Brain pericyte (primary cell): ENCODE measurements around the gene NHEJ1.

ENCODE experiments used
- DNase-seq: peaks from one replicate; pipeline ENCODE4 v3.0.0-alpha.2; 2012; ENCODE audit warnings: low read depth, low spot score

The NHEJ1 gene

DNA sequence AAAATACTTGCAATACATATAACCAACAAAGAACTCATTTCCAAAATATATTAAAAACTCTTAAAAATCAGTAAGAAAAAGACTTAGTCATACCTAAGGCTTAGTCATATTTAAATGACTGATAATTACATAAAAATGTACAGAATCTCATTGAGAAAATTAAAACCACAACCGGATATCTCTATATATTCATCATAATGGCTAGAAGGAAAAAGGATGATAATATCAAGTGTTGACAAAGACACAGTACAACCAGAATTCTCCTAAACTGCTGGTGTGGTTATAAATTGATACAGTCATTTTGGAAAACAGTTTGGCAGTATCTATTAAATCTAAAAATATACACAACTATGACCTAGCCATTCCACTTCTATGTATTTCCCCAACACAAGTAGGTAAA is 72.8 kb downstream of the NHEJ1 start:
- no peak for DNase-seq

DNA sequence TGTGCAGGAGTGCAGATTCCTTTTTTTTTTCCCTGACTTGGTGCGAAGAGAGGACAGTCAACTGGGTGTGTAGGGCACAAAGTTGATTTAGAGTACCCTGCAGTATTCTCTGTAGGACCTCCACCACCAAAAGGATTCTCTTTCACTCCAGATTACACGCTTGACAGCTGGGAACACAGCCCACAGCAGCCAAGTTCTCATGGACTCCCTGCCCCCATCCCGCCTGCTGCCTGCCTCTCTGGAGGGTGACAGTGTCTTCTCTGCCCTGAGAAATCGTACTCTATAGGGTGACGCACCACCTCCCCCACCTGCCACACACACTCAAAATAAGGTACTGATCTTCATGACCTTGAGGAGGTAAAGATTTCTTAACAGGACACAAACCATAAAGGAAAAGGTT is 73.3 kb downstream of the NHEJ1 start:
- no peak for DNase-seq

DNA sequence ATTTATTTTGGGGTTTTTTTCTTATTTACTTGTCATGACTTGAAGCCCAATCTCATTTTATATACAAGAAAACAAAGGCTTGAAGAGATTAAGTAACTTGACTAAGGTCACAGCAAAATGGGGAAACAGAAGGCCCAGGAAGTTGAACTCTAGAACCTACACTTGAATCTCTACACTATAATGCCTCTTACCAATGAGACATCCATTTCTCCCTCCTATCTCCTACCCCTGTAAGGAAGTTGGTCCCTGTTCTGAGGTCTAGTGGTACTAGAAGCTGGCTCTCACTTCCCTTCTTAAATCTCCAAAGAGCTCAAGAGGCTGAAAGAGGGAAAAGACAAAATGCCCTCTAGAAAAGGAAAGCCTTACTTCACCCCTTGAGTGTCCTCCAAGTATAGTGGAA is 74.4 kb downstream of the NHEJ1 start:
- no peak for DNase-seq

DNA sequence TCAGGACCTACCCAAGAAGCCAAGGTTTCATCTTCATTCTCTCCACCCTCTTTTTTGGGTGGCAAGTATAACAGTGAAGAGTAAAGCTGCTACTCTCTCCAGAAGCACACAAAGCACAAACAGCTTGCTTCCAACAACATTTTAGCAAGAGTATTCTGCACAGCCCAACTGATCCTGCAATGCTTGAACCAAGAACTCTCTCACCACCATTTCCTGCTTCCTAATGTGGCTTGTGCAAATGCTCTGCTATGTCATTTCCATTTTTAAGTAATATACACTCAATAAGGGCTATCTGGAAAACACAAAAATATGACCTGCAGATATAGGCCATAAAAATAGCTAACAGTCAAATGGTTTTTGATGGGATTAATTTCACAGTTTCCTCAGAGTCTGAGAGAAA is 75.8 kb downstream of the NHEJ1 start:
- DNase-seq = no peak

DNA sequence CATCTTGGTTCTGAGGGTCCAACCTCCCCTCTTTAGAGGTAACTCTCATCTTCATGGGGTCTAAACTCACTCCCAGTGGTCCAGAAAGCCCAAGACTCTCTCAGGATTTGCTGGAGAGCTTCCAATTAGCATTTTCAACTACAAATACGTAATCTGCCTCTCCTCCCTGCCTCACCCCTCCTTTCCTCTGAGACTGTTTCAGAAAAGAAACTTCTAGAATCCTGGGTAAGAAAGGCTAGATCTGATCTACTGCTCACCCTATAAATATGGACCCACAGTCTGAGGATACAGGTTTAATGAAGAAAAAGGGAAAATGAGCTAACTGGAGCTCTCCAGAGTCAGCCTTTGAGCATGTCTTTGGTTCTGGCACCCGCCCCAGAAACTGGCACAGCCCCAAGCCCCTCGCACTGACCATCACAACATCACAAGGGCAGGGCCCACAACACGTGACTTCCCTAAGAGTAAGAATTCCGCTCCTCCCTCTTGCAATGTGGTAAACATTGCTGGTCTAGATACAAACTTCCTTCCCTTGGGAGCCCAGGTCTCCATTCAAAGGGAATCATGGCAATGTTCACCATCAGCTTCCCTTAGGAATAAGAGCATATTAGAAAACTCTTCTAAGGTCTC is 78.2 kb downstream of the NHEJ1 start:
- no peak for DNase-seq

DNA sequence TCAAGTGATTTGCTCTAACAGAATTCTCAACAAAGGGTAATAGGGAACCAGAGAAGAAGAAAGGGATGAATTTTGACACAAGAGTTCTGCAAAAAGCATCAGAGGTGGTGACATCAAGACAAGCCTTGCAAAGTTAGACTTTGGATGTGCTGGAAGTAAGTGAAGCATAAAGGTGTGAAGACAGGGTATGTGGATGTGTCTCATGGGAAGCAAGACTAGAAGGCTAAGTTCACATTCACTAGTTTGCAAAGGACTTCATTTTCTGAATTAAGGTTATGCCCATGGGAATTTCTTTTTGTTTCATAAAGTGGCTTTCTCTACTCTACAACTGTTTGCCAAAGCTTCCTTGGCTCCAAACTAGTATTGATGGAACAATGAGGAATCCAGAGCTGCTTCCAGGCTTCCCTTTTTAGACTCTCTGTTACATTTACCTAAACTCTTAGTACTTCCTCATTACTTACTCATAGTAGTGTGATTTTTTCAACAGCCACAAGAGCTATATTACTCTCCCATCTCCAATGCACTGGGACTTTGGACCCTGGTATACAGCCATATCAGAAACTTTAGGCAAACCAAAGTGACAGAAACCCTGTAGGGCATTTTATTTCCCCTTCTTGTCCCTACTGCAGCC is 78.8 kb downstream of the NHEJ1 start:
- no peak for DNase-seq

DNA sequence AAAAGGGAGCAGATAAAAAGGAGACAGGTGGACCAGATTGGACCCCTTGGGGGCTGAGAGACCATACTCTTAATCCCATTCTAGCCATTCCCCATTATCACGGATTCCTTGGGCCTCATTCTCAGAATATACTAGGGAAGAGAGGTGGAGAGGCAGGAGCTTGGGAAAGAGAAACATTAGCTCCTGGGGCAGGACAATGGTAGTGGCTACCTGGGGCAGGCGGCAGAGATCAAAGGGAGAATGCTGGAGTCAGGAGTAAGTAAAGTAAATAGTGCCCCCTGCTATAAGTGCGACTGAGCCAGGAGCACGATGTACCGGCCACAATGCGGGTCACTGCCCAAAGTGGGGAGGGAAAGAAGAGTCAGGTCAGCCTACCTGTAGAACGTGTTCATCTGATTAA is 79.5 kb downstream of the NHEJ1 start:
- no peak for DNase-seq

DNA sequence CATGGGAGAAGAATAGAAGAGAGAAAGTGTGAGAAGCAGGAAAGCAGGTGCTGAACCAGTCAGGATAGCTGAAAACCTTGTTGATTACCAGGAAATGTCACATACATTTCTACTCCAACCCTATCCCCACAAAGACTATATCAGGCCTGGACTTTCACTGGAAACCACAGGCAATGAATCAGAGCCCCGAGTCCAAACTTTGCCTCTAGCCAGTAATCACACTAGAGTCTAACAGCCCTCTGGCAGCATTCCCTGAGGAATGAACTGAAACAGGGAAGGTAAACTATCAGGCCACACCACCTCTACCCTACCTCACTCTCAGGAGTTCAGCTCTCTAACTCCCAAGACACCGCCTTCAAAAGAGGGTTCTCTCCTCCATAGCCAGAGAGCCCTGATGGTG is 81.2 kb downstream of the NHEJ1 start:
- no peak for DNase-seq

DNA sequence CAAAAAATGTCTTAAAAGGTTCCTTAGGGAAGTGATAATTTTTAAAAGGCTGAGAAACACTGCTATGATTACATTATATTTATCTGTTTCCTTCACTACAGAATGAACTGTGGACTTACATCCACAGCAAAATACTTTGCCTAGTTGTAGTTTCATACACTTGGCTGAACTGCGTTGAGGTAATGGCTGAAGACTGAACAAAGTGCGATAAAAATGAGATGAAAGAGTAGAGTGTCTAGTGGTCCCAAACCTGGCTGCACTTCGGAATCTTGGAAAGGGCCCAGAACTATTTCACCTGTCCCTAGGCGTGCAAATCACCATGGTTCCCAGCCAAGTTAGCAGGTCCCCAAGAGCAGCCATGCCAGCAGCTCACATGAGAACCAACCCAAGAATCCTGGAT is 81.7 kb downstream of the NHEJ1 start:
- no peak for DNase-seq

DNA sequence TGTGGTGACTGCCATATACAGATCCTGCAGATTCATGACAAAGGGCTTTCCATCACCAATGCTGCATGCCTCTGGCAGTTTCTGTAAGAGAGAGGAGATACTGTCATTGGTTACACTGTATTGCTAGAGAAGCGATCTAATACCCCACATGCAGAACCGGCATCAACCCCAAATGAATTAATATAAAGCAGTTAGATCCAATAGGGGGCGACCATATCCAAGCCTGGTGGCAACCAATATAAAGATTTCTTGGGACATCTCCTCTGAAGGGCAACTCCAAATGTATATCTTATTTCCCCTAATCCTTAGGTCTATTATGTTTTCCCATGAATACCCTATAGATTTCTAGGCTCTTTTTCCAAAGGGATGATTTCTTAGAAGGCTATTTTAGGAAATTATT is 82.5 kb downstream of the NHEJ1 start:
- DNase-seq = no peak

DNA sequence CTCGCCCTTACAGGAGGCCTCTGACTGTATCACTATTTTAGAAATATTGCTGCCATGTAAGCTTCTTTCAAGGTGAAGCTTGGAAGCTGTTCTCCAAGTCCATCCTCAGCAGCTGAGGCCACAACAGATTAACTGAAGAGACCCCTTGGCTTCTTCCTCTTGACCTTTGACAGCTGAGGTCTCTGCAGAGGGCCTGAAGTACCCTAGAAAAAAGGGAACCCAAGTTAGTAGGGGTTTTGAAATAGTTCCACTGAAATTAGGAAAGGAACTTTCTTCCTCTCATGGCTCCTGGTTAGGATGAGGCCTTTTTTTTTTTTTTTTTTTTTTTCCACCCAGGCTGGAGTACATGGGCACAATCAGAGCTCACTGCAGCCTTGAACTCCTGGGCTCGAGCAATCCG is 84.4 kb downstream of the NHEJ1 start:
- DNase-seq = no peak

DNA sequence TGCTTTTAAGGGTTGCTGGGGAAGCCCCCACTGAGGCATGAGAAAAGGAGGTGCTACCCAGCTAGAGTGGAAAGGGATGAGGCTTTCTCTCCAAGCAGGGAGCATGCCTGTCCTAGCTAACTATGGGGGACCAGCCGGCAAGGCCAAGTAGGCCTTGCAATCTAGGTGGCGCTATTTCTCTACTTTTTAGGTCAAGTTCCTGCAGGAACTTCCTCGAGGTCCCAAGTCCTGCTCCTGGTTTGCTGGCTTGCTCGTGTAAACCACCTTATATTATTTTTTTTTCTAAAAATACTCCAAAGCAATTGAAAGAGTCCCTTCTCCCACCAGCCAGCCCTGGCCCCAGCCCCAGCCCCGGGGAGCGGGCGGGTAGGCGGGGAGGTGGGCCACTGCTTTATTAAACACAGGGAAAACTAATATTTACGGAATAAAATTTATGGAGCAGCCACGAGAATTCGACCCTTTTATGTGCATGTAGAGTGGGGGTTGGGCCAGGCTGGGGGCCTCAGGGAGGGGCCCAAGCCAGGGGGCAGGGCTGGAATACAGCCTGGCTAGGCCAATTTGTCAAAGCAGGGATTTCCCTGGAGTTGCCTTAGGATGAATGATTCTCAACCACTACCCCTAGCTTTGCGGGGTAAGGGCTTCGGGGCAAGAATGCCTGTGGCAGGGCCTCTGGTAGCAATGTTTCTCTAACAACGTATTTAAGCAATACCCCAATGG is 87.0 kb downstream of the NHEJ1 start:
- DNase-seq = no peak

DNA sequence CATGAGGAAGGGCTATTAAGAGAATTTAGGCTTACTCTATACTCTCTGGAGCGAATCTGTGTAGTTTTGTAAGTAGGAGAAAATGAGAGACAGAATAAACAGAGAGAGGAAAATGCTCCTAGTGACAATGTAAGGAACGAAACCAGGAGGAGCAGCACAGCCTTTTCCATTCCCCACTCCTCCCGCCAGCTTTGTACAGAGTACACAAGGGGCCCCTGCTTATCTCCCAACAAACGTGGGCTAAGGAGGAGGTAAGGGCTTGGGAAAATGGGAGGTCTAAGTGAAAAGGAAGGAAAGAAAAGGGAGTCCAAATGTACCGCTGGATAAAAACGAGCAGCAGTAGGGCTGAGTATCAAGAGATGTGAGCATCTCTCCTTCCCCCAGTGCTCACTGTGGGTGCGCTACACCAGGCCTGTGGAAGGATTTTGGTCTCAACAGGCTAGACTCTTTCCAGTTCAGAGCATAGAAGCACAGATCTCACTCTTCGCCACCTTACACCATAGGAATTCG is 87.8 kb downstream of the NHEJ1 start:
- no peak for DNase-seq

DNA sequence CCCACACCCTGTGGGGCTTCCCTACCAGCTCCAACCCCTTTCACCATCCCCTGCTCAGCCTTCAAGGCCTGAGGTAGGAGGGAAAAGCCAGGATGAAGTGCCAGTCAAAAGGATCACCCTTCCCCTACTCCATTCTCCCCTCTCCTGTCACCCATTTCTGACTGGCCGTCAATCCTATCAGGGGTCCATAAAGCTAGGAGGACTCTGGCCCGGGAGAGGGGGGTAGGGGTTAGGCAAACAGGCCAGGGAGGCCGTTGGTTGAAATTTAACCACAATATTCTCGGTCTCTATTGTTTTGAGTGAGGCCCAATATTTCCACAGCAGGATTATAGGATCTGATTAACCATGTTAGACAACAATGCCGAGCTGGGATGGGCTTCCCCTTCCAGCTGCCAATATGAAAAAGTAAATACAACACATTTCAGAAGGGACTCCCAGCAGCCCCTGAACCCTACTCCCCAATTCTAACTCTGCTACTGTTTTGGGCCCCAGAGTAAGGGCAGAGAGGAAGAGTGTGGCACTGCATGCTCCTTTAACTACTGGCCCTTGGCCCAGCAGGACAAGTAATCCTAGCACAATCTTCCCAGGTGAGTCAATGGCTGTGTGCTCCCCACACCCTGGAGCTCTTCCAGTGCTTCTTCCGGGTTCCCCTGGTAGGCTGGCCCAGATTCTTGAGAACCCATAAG is 89.3 kb downstream of the NHEJ1 start:
- DNase-seq = no peak

DNA sequence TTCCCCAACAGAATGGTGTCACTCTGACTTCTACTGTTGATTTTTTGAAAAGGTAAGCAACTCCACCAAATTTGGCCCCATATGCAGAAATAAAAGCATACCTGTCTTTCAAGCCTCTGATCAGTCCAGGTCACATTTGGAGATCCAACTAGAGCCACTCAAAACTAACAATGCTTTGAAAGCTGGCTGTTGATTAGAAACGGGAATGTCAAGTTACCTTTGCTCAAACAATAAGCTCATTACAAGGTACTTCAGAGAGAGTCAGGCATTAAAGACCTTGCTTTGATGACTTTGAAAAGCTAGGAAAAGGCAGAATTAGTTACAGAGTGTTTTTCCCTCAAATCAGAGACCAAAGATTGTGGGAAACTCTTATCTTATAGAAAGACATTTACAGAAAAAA is 95.1 kb downstream of the NHEJ1 start:
- no peak for DNase-seq

DNA sequence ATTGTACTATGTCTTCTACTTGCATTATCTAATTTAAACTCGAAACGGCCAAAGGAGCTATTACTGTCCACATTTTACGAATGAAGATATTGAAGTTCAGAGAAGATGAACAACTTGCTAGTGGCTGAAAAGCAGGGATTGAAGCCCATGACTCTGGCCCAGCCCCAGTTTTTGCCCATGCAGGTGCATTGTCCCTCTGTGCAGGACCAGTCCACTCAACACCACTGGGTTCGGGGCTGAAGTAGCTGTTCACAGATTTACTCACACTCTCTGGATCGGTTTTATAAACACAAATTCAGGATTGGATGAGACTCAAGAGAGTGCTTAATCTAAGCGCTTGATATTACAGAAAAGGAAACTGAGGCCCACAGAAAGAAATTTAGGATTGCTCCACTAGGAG is 98.5 kb downstream of the NHEJ1 start:
- no peak for DNase-seq

DNA sequence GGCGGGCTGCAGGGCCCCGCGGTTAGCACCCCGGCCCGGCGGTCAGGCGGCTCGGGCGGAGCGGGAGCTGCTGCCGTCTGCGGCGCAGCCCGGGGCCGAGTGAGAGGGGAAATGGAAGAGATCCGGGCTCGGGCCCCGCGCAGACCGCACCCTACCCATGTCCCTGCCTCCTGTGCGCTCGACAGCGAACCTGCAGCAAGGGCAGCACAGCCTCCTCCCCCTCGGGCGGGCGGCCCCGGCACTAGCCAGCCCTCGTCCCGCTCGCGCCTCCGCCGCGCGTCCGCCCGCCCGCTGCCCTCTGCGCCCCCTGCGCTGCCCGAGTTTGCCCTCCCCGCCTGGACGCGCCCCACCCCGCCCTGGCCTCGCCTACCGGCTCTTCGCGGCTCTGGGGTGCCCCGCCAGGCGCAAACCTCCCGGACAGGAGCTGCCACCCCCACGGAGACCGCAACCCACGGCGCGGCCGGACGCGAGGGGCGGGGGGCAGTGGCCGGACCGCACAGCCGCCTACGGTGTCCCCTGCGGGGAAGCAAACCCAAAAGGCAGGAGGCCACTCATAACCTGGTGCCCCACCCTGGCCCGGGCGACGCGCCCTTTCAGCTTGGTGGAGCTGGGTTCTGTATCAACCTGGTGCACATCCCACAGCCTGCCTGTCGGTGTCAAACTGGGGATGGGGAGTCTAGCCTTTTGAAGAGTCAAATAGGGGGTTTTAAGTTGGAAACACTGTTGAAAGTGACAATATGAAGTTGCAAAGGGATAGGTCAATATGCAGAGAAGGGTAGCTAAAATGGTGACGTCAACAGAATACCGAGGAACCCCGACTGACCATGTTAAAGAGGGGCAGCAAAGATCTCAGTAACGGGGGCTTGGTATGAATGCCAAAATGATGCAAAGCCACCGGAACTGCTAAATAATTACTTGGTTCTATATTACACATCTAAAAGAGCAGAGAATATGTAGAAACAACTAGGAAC is 99.5 kb downstream of the NHEJ1 start, which contains the start of gene IHH:
IHH (minus strand) TSS at position 101 of the 971 bp plus-strand sequence. CDS start 454 bp downstream, outside the sequence.
- DNase-seq = no peak

DNA sequence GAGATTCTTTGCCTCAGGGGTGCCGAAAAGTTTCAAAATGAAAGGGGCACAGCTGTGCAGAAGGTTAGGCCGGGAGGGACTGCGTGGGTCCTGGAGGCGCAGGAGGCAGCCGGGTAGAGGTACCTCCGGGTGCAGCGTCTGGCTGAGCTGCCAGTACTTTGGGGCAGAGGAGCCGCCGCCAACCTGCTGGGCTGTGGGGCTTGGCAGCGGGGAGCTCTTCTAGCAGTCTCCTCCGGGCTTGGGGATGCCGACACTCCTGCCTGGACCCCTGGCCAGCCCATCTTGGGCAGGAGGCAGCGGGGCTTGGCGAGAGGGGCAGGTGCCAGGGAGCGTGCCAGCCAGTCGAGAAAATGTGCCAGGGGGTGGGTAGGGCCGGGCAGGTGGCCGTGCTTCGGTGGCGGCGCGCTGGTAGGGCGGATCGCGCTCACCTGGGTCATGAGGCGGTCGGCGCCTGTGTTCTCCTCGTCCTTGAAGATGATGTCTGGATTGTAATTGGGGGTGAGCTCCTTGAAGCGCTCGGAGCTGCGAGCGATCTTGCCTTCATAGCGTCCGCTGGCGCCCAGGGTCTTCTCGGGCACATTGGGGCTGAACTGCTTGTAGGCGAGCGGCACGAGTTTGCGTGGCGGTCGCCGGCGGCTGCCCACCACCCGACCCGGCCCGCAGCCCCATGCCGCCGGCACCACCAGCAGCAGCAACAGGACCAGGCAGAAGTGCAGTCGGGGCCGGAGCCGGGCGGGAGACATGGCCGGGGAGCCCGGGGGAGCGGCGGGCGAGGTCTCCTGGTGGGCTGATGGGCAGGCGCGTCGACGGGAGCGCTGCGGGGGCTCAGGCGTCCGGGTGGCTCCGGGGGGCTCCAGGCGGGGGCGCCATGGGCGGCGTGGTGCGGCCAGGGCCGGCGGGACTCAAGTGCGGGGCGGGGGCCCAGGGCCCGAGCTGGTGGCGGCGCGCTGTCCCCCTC is 100.6 kb downstream of the NHEJ1 start:
- DNase-seq = no peak

DNA sequence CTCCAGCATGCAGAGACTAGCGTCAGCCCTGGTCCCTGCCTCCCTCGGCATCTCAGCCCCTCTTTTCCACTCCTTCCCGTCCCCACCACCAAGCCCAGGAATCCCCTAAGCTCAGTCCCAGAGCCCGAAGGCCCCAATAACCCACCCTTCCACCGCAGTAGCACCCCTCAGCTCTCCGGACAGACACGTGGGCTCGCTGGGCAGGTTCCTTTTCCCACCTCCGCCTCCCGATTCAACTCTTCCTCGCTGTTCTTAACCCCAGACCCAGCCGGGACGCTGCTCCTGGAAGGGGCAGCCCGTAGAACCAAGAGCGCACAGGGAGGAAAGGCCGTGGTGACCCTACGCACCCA is 101.3 kb downstream of the NHEJ1 start:
- DNase-seq = no peak
